NB4 (cell line): Measurements from ENCODE around the gene FABP1.

ENCODE experiments used
- CTCF ChIP-seq: IDR thresholded peaks from one replicate; pipeline ENCODE4 v1.5.1; 2012; ENCODE audit warnings: low read depth, low read length
- POLR2A ChIP-seq: IDR thresholded peaks from 2 replicates; pipeline ENCODE4 v1.6.1; 2011; ENCODE audit warnings: mild to moderate bottlenecking; ENCODE audit not compliant: insufficient read length; ENCODE audit errors: extremely low read depth

- TF ChIP-seq CTCF (no peak), POLR2A (no peak)
Observed at GRCh38 chr2:88115825-88116518, 11.9 kb downstream of the FABP1 start.
